IPS-NIHi7 (cell line): ENCODE data around the gene RAB11FIP4.

Experiments
- DNase-seq: peaks from one replicate; pipeline ENCODE4 v3.0.0; 2012; ENCODE audit warnings: mixed read lengths; ENCODE audit errors: extremely low spot score

The RAB11FIP4 gene

GRCh38 chr17:31484821-31485220 lies 93.3 kb downstream of the RAB11FIP4 start:
- DNase-seq: no peak

- no peak for DNase-seq
These were observed 95.0 kb downstream of the RAB11FIP4 start for GRCh38 chr17:31486351-31487062.

GRCh38 chr17:31487063-31487647 lies 95.7 kb downstream of the RAB11FIP4 start:
- no peak for DNase-seq

GRCh38 chr17:31487648-31488263 lies 96.3 kb downstream of the RAB11FIP4 start:
- DNase-seq: peak; percentile 100

GRCh38 chr17:31488264-31488981 lies 96.9 kb downstream of the RAB11FIP4 start:
- no peak for DNase-seq

GRCh38 chr17:31488982-31489294 lies 97.5 kb downstream of the RAB11FIP4 start:
- no peak for DNase-seq

DNA sequence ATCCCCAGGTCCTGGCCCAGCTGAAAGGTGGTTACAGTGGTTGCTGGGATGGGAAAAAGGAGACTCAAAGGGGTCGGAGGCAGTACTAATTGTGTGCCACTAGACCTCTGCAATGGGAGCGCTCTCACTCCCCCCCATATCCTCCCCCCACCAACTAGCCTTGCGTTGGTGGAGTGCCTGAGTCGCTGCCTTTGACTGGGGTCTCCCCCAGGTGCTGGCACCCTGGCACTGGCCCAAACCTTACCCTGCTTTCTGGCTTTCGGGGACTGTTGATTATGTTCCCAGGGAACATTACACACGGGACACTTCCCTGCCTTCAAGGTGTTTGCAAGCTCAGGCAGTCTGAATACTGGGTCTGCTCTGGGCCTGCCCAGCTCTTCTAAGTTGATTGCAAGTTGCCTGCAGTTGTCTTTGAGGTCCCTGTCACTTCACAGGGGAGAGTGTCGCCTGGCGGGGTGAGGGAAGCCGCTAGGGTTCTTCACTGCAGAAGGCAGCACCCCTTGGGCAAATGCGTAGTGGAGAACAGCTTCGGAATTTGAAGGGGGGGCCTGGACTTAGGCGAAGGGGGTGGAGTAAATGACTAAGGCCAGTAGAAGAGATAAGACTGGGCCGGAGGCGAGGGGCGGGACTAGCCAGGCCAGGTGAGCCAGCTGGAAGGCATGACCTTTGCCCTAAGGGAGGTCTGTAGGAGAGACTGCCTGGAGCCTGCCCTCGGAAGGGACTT lies 98.0 kb downstream of the RAB11FIP4 start:
- peak; percentile 81 for DNase-seq

- no peak for DNase-seq
These were observed 98.7 kb downstream of the RAB11FIP4 start for GRCh38 chr17:31490019-31490650.

GRCh38 chr17:31490671-31491375 lies 99.3 kb downstream of the RAB11FIP4 start:
- no peak for DNase-seq

DNA sequence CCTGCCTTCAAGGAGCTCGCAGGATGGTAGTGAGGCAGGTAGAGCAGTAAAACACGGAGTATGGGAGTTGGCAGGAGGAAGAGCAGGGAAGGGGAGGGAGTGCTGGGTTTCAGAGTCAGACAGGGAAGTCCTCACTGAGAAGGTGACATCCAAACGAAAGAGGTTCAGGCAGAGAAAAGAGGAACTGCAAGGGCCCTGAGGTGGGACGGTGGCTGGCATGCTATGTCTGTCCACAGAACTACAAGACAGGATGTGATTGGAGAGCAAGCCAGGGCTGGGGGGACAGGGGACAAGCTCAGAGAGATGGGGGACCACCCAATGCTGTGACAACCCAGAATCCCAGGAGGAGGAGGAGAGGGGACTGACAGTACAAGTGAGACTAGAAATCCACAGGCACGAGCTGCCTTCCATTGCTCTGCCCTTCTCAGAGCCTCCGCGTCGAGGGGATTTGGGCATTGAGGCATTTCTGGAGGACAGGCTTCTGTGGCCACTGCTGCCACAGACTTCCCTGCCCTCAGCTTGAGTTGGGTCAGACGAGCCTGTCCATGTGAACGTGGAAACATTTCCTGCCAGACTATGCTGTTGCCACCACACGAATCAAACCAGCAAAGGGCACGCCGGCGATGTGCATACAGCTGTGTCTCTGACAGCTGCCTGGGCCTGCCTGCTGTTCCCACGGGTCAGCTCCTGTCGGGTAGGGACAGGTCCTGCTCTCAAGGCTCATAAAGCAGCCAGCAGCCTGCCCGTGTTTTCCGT lies 100.1 kb downstream of the RAB11FIP4 start:
- DNase-seq: no peak

DNA sequence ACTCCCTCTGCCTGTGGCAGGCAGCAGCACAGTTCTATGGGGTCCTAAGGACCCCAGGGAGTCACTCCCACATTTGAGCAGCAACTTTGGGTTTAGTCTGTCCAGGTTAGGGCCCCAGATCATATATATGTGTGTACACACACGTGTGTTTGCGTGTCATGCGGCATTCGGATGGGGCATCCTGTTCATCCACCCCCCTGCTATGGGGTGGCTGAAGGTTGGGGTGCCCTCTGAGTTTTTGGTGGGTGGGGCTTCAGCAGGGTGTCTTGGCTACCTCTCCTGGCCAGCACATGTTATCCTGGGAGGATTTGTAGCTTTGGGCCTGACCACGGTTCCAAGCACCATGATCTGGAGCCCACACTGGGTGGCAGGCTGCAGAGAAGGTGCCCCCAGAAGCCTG lies 100.7 kb downstream of the RAB11FIP4 start:
- DNase-seq: no peak

- no peak for DNase-seq
These were observed 101.6 kb downstream of the RAB11FIP4 start for GRCh38 chr17:31492880-31493655.

- DNase-seq: no peak
These were observed 102.2 kb downstream of the RAB11FIP4 start for GRCh38 chr17:31493656-31494155.

GRCh38 chr17:31494259-31495021 lies 103.0 kb downstream of the RAB11FIP4 start:
- no peak for DNase-seq

- no peak for DNase-seq
These were observed 103.8 kb downstream of the RAB11FIP4 start for GRCh38 chr17:31495022-31495885.

GRCh38 chr17:31496097-31496496 lies 104.6 kb downstream of the RAB11FIP4 start:
- no peak for DNase-seq

- no peak for DNase-seq
These were observed 105.1 kb downstream of the RAB11FIP4 start for GRCh38 chr17:31496601-31497000.
